Choroid plexus epithelial cell (primary cell): Measurements from ENCODE around the gene HINT2.
A peak's percentile ranks its signal among the peaks of the same experiment; 100 is the strongest.

Experiments
- DNase-seq: peaks from one replicate; pipeline ENCODE4 v3.0.0-alpha.2; 2010; ENCODE audit warnings: low read depth
- H3K4me3 ChIP-seq: 2 replicates; pipeline ENCODE4 v1.5.1; 2011; ENCODE audit warnings: low read depth, mild to moderate bottlenecking, control low read depth, low read length, moderate library complexity
- TF ChIP-seq, protein P1 (sequence below): conservative IDR thresholded peaks from 2 replicates; pipeline ENCODE4 v1.5.1; 2011; ENCODE audit warnings: low read depth, mild to moderate bottlenecking, control low read depth, inconsistent platforms, low read length, moderate library complexity

Gene HINT2

DNA sequence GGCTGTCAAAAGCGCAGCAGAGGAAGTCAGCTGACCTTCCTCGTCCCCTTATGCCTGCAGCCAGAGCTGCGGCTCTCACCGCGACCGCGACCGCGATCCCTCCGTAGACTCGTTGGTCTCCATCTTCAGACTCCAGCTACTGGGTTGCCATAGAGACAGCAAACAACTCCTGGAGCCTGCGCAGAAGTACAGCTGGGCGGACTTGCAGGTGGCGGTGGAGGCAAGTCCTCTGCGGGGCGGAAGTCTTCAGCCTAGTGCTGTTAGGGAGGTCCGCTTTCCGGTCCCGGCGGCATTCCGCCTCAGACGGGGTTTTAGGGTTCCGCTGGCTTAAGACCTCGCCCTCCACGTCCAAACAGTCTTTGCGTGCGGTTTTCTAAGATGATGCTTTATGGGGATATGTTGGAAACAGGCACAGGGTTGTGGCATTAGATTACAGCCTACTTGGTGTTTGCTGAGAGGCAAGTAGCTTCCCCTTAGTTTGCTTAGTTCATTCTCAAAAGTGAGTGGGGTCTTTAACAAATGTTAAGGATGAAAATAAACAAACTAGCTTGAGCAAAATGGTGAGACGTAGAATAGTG is 2.7 kb downstream of the HINT2 start, which contains the start of gene SPAG8:
SPAG8 (minus strand) TSS at position 238 of the 578 bp plus-strand sequence; CDS start at position 123, 115 bp downstream.
- TF ChIP-seq, protein P1, sequence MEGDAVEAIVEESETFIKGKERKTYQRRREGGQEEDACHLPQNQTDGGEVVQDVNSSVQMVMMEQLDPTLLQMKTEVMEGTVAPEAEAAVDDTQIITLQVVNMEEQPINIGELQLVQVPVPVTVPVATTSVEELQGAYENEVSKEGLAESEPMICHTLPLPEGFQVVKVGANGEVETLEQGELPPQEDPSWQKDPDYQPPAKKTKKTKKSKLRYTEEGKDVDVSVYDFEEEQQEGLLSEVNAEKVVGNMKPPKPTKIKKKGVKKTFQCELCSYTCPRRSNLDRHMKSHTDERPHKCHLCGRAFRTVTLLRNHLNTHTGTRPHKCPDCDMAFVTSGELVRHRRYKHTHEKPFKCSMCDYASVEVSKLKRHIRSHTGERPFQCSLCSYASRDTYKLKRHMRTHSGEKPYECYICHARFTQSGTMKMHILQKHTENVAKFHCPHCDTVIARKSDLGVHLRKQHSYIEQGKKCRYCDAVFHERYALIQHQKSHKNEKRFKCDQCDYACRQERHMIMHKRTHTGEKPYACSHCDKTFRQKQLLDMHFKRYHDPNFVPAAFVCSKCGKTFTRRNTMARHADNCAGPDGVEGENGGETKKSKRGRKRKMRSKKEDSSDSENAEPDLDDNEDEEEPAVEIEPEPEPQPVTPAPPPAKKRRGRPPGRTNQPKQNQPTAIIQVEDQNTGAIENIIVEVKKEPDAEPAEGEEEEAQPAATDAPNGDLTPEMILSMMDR: peak; percentile 6
- peak; percentile 98 for DNase-seq
- H3K4me3 ChIP-seq: peak within 1 kb of the TSS; percentile 65

DNA sequence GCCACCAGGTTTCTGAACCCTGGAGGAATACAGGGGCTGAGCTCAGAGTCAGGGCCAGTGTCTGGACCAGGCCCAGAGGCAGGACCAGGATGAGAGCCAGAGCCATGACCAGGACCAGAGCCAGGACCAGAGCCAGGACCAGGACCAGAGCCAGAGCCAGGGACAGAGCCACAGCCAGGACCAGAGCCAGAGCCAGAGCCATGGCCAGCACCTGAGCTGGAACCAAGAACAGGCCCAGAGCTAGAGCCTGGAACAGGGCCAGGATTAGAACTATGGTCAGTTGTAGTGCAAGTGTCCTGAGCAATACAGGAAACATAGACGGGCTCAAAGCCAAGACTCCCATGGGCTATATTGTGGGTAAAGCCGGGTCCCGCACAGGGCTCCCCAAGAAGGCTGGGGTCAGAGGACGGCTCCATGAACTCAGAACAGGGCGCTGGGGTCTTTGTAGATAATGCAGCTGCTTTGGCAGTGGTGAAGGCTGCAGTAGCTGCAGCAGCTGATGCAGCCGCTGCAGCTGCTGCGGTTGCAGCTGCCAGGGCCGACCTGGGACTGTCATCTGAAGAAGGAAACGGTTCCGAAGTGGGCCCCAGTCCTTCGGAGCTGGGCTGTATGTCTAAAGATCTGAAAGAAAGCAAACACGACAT is 3.3 kb downstream of the HINT2 start:
- H3K4me3 ChIP-seq: peak overlapping the region; percentile 65
- TF ChIP-seq, protein P1: no peak
- DNase-seq: peak; percentile 32

DNA sequence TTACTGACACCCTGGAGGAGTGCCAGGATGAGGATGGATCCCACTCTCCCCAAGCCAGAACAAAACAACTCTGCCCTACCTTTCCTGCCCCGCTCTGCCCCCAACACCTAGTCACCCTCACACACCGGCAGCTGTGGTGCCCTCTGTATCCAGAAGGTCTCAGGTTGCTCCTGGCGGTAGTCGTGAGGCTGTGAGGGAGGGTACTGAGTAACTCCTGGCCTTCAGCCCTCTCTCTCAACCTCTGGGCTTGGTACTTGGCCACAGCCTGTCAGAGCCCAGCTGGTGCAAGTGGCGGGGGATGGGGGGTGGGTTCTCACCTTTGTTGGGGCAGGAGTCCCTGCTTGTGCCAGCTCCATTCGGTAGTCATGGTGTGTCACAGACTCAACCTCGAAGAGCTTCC is 4.7 kb downstream of the HINT2 start:
- no peak for DNase-seq

DNA sequence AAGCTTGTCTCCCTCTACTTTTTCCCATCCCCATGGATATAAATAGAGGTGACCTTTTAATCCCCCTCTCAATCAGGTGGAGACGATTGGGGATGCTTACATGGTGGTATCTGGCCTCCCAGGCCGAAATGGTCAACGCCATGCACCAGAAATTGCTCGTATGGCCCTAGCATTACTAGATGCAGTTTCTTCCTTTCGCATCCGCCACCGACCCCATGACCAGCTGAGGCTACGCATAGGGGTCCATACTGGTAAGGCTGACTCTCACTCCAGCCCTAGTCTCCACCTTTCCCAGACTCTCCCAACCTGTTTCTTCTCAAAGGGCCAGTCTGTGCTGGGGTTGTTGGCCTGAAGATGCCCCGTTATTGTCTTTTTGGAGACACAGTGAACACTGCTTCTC is 6.4 kb downstream of the HINT2 start:
- H3K4me3 ChIP-seq: no peak overlapping the region
- TF ChIP-seq, protein P1: no peak
- no peak for DNase-seq

More for the DNA sequence above, 4.7 kb downstream of the HINT2 start:
- H3K4me3 ChIP-seq: no peak overlapping the region
- TF ChIP-seq, protein P1: no peak

DNA sequence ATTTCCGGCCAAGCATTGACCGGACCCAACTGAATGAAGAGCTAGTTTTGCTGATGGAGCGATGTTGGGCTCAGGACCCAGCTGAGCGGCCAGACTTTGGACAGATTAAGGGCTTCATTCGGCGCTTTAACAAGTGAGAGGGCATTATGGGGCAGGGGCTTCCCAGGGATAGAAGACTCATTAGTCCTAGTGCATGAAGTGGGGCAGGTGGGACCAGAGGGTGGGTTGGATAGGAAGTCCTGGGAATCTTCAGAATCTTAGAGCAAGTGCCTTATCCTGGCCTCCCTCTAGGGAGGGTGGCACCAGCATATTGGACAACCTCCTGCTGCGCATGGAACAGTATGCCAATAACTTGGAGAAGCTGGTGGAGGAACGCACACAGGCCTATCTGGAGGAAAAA is 8.7 kb downstream of the HINT2 start:
- no peak overlapping the region for H3K4me3 ChIP-seq
- TF ChIP-seq, protein P1: no peak
- no peak for DNase-seq

DNA sequence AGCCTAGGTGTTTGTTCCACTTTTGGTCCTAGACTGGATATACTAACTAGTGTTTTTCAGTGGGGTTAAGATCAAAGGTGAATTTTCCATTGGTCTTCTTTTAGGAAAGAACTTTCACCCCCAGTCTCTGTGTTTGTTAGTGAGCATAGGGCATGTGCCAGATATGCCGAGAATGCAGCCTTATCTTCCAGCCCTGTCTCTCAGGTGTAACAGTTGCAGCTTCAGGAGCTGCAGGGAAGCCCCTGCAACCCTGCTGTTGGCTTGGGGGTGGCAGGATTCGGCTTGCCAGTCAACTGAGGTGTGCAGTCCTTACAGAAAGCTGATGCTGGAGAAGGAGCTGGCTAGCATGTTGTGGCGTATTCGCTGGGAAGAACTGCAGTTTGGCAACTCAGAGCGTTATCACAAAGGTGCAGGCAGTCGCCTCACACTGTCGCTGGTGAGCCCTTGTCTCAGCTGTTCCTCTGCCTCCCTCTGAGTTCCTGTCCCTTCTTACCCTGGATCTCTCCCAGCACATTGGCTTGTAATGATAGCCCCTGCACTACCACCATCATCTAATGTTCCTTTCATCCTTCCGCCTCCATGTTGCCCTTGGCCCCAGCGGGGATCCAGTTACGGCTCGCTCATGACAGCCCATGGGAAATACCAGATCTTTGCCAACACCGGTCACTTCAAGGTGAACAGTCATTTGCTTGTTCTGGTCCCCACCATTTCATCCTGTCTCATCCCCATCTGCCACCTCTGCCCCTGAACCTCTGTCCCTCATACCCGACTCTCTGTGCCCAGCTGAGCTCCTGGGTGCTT is 13.3 kb downstream of the HINT2 start:
- TF ChIP-seq, protein P1: no peak
- no peak for DNase-seq
- no peak overlapping the region for H3K4me3 ChIP-seq
